Neutrophil (primary cell): Measurements from ENCODE around the gene ECM1.
A peak's percentile ranks its signal among the peaks of the same experiment; 100 is the strongest.

ENCODE experiments used
- H3K27ac ChIP-seq: fragments of 200-600 bp; sonication (generic); 2 replicates; pipeline ENCODE4 v1.5.1; 2016; ENCODE audit warnings: mild to moderate bottlenecking, moderate library complexity
- H3K27me3 ChIP-seq: fragments of 200-600 bp; sonication (generic); 2 replicates; pipeline ENCODE4 v1.6.0; 2016; ENCODE audit warnings: mild to moderate bottlenecking
- H3K36me3 ChIP-seq: fragments of 200-600 bp; sonication (generic); 2 replicates; pipeline ENCODE4 v1.5.1; 2017
- H3K4me1 ChIP-seq, 2 experiments: fragments of 200-600 bp in 1 of 2; sonication (generic) in 1 of 2; 1 replicate in 1 of 2; 2 replicates in 1 of 2; pipeline versions ENCODE4 v1.5.1 to v1.6.1; 2013 to 2016; ENCODE audit warnings: low read depth in 1 of 2, low read length in 1 of 2, mild to moderate bottlenecking in 1 of 2, moderate library complexity in 1 of 2; ENCODE audit not compliant: control insufficient read depth in 1 of 2, insufficient read depth in 1 of 2
- H3K4me3 ChIP-seq, 2 experiments: fragments of 200-600 bp in 1 of 2; sonication (generic) in 1 of 2; 1 replicate in 1 of 2; 2 replicates in 1 of 2; pipeline ENCODE4 v1.5.1; 2013 to 2016; ENCODE audit warnings: low read depth in 1 of 2, low read length in 1 of 2, mild to moderate bottlenecking in 1 of 2, moderate library complexity in 1 of 2
- H3K9me3 ChIP-seq: fragments of 200-600 bp; sonication (generic); 2 replicates; pipeline ENCODE4 v1.5.1; 2016
- TF ChIP-seq, protein P1 (sequence below): fragments of 200-600 bp; sonication (generic); IDR thresholded peaks from 2 replicates; pipeline ENCODE4 v1.5.1; 2016; ENCODE audit warnings: antibody characterized with exemption

ECM1 gene

DNA sequence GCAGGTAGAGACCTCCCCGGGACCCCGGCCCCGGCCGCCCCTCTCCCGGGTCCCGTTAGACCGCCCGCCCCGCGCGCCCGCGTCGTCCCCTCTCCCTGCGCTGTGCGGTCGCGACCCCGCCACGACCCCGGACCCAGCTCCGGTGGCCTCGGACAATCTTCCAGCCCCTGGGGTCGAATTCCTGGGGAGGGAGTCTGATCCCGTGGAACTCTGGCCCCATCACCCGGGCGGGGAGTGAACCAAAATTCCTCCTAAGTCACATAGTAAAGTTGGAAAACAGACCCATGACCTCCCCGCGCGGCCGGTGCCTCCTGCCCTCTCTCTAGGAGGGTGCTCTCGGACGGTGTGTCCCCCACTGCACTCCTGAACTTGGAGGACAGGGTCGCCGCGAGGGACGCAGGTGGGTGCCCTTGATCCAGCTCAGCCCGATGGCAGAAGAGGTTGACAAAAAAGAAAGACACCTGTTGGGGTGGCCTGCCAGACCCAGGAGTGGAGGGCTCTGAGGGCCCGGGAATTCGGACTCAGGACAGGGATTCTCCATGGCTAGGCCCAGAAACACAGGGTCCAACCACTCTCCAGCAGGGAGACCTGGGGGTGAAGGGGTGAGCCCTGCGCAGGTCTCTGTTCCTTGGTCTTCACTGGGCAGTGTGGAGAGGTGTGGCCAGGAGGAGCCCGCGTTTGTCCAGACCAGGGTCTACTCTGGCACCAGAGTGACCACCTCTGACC is 41.8 kb downstream of the ECM1 start:
- Histone ChIP-seq H3K9me3 (no peaks in the 10 kb centered on the region), H3K27me3 (peaks cover 54% of the 10 kb centered on the region), H3K4me3 (peak overlapping the region; percentile 68 to 77), H3K4me1 (peaks cover 57 to 60% of the 10 kb centered on the region in 2 experiments), H3K36me3 (peaks cover 8% of the 10 kb centered on the region), H3K27ac (peak overlapping the region; percentile 90)
- TF ChIP-seq, protein P1, sequence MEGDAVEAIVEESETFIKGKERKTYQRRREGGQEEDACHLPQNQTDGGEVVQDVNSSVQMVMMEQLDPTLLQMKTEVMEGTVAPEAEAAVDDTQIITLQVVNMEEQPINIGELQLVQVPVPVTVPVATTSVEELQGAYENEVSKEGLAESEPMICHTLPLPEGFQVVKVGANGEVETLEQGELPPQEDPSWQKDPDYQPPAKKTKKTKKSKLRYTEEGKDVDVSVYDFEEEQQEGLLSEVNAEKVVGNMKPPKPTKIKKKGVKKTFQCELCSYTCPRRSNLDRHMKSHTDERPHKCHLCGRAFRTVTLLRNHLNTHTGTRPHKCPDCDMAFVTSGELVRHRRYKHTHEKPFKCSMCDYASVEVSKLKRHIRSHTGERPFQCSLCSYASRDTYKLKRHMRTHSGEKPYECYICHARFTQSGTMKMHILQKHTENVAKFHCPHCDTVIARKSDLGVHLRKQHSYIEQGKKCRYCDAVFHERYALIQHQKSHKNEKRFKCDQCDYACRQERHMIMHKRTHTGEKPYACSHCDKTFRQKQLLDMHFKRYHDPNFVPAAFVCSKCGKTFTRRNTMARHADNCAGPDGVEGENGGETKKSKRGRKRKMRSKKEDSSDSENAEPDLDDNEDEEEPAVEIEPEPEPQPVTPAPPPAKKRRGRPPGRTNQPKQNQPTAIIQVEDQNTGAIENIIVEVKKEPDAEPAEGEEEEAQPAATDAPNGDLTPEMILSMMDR = no peak

DNA sequence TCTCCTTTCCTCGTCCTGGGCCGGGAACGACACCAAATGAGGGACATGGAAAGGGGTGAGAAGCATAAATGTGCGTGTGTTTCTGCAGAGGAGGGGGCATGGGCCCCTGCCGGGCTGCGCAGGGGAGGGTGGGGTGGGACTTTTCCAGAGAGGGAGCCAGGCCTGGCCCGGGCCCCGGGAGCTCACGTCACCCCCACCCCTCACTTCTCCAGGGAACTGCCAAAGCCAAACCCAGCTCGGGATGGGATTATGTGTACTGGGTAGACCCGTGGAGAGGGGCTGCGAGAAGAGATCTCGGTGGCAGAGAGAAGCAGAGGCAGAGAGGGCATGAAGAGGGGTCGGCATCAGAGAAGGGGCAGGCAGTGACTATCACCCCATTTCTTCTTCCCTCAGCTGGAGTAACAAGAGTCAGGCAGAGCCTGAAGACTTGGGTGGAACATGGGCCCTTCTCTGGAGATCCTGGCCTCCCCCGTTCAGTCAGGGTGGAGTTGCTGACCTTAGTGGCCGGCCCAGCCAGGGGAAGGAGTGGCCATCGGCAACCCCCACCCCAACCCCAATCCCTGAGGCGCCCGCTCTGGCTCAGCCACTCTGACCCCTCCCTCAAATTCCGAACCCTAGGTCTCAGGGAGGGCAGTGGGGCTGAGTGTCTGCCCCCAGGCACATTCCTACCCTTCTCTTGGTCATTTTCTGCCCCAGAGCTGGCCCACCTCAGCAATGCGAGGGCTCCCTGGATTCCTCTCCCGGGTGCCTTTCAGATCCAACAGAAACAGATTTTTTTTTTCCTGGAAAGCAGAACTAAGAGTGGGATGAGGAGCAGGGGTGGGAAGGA is 42.5 kb downstream of the ECM1 start:
- TF ChIP-seq, protein P1 = no peak
- H3K4me3 ChIP-seq = peak overlapping the region; percentile 68 to 77
- H3K9me3 ChIP-seq = no peaks in the 10 kb centered on the region
- peaks cover 57 to 60% of the 10 kb centered on the region in 2 experiments for H3K4me1 ChIP-seq
- H3K36me3 ChIP-seq = peaks cover 14% of the 10 kb centered on the region
- H3K27ac ChIP-seq = peak overlapping the region; percentile 90
- H3K27me3 ChIP-seq = peaks cover 48% of the 10 kb centered on the region

DNA sequence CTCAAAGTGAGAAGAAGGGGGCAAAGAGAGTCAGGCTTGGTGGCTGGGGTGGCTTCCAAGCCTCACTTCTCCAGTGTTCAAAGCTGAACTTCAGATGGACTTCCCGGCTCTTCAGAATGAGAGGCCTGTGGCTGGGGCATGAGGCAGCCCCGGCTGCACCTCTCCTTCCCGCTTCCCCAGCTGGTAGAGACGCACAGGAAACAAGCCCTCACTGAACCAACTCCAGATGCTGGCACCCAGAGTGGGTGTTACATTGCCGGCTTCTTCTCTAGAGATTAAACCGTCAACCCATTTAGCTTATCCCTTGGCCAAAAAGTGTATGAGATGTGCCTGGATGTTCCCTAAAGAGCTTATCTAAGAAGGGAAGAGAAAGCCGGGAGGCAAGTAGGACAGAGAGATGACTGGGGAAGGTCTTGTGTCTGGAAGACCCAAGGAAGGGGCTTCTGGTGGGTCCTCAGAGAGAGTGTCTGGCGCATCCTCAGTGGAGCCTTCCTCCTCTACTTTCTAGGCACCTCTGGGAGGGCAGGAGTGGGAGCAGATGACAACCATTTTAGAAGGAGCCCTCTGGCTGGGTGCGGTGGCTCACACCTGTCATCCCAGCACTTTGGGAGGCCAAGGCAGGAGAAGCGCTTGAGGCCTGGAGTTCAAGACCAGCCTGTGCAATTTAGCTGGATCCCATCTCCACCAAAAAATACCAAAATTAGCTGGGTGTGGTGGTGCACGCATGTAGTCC is 43.3 kb downstream of the ECM1 start:
- H3K4me1 ChIP-seq = peaks cover 57 to 60% of the 10 kb centered on the region in 2 experiments
- H3K36me3 ChIP-seq = peaks cover 22% of the 10 kb centered on the region
- TF ChIP-seq, protein P1 = no peak
- H3K27ac ChIP-seq = peak overlapping the region; percentile 90
- no peaks in the 10 kb centered on the region for H3K9me3 ChIP-seq
- peaks cover 42% of the 10 kb centered on the region for H3K27me3 ChIP-seq
- H3K4me3 ChIP-seq = peak overlapping the region; percentile 26 to 65

DNA sequence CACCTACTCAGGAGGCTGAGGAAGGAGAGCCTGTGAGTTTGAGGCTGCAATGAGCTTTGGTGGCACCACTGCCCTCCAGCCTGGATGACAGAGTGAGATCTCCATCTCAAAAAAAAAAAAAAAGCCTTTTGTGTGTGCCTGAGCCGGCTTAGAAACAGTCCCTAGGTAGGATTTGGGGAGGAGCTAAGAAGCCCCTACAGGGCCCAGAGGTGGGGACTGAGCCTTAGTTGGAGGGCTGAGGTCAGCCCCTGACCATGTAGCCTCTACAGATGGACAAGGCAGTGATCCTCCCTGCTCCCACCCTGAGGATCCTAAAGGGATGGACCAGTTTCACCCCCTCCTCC is 43.8 kb downstream of the ECM1 start:
- H3K9me3 ChIP-seq = no peaks in the 10 kb centered on the region
- peaks cover 37% of the 10 kb centered on the region for H3K27me3 ChIP-seq
- H3K36me3 ChIP-seq = peaks cover 27% of the 10 kb centered on the region
- H3K4me1 ChIP-seq = peaks cover 57 to 60% of the 10 kb centered on the region in 2 experiments
- H3K27ac ChIP-seq = peak overlapping the region; percentile 90
- TF ChIP-seq, protein P1 = no peak
- H3K4me3 ChIP-seq = peak overlapping the region; percentile 51 to 65

DNA sequence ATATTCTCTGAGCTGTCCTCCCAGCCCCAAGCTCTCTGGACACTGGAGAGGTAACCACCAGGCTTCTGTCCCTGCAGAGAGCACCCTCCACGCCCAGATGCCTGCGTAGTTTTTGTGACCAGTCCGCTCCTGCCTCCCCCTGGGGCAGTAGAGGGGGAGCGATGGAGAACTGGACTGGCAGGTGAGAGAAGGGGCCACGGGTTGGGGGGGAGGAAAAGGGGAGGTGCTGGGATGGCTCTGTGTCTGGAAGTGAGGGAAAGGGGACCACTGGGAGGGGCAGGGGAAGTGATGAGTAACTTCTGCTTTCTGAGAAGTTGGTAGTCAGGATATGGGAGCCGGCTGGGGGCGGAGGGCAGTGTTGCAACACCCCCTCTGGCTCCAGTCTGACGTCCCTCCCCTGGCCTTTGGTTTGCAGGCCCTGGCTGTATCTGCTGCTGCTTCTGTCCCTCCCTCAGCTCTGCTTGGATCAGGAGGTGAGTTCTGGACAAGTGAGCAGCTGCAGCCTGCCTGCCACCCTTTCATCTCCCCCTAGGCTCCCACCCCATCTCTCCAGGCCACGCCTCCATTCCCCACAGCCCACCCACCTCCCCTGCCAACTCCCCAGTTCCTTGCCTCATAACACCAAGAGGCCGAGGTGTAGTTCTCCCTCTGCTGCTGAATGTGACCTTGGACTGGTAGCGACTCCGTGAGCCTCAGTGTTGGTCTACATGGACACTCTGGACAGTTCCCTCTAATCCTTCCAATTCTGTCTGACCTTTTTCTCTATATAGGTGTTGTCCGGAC is 44.4 kb downstream of the ECM1 start:
- peaks cover 57 to 60% of the 10 kb centered on the region in 2 experiments for H3K4me1 ChIP-seq

More for the DNA sequence above, 44.4 kb downstream of the ECM1 start:
- peak overlapping the region; percentile 51 to 65 for H3K4me3 ChIP-seq
- peaks cover 33% of the 10 kb centered on the region for H3K36me3 ChIP-seq
- TF ChIP-seq, protein P1 = peak; percentile 33
- no peaks in the 10 kb centered on the region for H3K9me3 ChIP-seq
- peaks cover 31% of the 10 kb centered on the region for H3K27me3 ChIP-seq
- peak overlapping the region; percentile 90 for H3K27ac ChIP-seq
